ENCODE data around the gene TIGD4. TPM values are rescaled to one million over a fixed set of nuclear protein-coding genes. Genes with fewer than 3 reads are reported as not detected.

TIGD4 gene
- total and polyA plus RNA-seq, 7 donors: 0.25 to 0.83 (median 0.36) TPM; not detected in 2

- intact Hi-C loops (cut with DNase I): loop anchor here (2.0 kb wide), 1 partner anchor 235 kb away; no protein-coding TSS in a partner anchor
- Histone ChIP-seq H3K27ac (no peak overlapping the region), H3K36me3 (no peaks in the 10 kb centered on the region), H3K4me3 (no peak overlapping the region), H3K9me3 (no peaks in the 10 kb centered on the region), H3K27me3 (no peaks in the 10 kb centered on the region), H3K4me1 (no peaks in the 10 kb centered on the region)
- 85 to 90% methylated on average over 5 of the region's 5 CpGs for WGBS, 2 donors
- no peak for TF ChIP-seq EP300 (IDR thresholded peaks at IDR 0.05)
- TF ChIP-seq, protein P1, sequence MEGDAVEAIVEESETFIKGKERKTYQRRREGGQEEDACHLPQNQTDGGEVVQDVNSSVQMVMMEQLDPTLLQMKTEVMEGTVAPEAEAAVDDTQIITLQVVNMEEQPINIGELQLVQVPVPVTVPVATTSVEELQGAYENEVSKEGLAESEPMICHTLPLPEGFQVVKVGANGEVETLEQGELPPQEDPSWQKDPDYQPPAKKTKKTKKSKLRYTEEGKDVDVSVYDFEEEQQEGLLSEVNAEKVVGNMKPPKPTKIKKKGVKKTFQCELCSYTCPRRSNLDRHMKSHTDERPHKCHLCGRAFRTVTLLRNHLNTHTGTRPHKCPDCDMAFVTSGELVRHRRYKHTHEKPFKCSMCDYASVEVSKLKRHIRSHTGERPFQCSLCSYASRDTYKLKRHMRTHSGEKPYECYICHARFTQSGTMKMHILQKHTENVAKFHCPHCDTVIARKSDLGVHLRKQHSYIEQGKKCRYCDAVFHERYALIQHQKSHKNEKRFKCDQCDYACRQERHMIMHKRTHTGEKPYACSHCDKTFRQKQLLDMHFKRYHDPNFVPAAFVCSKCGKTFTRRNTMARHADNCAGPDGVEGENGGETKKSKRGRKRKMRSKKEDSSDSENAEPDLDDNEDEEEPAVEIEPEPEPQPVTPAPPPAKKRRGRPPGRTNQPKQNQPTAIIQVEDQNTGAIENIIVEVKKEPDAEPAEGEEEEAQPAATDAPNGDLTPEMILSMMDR (IDR thresholded peaks at IDR 0.05): no peak
- TF ChIP-seq POLR2A (IDR thresholded peaks at IDR 0.05): no peak
- TF ChIP-seq POLR2AphosphoS5 (IDR thresholded peaks at IDR 0.05): no peak
- no peak for DNase-seq
Measured at GRCh38 chr4:152734015-152734698, 45.4 kb downstream of the TIGD4 start.

- WGBS, 2 donors: 95 to 96% methylated on average over 2 of the region's 2 CpGs
- intact Hi-C loops (cut with DNase I): no loop called here
- Histone ChIP-seq H3K4me1 (no peaks in the 10 kb centered on the region), H3K36me3 (no peaks in the 10 kb centered on the region), H3K4me3 (no peak overlapping the region), H3K9me3 (no peaks in the 10 kb centered on the region), H3K27me3 (no peaks in the 10 kb centered on the region), H3K27ac (no peak overlapping the region)
- TF ChIP-seq POLR2AphosphoS5 (IDR thresholded peaks at IDR 0.05) (no peak), EP300 (IDR thresholded peaks at IDR 0.05) (no peak), POLR2A (IDR thresholded peaks at IDR 0.05) (no peak)
- TF ChIP-seq, protein P1 (IDR thresholded peaks at IDR 0.05): no peak
- no peak for DNase-seq
Measured at GRCh38 chr4:152731997-152732396, 47.5 kb downstream of the TIGD4 start.

DNA sequence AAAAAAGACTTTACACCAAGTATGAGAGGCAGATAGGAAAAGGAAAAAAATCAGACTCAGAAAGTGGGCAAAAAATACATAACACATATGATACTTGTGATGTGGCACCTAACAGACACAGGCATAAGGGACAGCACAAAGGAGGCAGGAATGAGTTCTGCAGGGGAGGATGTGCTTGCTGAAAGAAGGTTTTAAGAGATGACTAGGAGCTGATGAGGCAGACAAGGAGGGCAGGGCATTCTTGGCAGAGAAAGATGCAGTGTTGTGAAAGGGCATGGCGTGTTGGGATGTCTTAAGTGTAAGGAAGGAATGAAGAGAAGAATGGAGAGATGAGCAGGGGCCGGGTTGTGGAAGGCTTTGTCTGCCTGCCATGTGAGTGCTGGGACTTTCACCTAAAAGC is 50.1 kb downstream of the TIGD4 start:
- H3K27ac ChIP-seq: no peak overlapping the region
- intact Hi-C loops (cut with DNase I): no loop called here
- WGBS, 2 donors: 38 to 40% methylated on average over 2 of the region's 2 CpGs
- H3K36me3 ChIP-seq: no peaks in the 10 kb centered on the region
- no peaks in the 10 kb centered on the region for H3K9me3 ChIP-seq
- no peak overlapping the region for H3K4me3 ChIP-seq
- TF ChIP-seq POLR2A (IDR thresholded peaks at IDR 0.05) (no peak), EP300 (IDR thresholded peaks at IDR 0.05) (no peak), POLR2AphosphoS5 (IDR thresholded peaks at IDR 0.05) (no peak)
- TF ChIP-seq, protein P1 (IDR thresholded peaks at IDR 0.05): no peak
- no peaks in the 10 kb centered on the region for H3K4me1 ChIP-seq
- H3K27me3 ChIP-seq: no peaks in the 10 kb centered on the region
- DNase-seq: no peak

DNA sequence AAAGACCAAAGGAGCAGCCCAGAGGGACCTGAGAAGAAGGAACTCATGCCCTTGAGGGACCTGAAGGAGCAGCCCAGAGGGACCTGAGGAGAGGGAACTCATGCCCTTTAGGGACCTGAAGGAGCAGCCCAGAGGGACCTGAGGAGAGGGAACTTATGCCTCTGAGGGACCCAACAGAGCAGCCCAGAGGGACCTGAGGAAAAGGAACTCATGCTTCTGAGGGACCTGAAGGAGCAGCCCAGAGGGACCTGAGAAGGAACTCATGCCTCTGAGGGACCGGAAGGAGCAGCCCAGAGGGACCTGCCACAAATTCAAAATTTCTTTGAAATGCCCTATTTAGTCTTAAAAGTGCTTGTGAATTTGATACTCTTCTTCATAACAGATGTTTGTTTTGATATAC is 51.2 kb downstream of the TIGD4 start:
- Histone ChIP-seq H3K27me3 (no peaks in the 10 kb centered on the region), H3K27ac (no peak overlapping the region), H3K36me3 (no peaks in the 10 kb centered on the region), H3K9me3 (no peaks in the 10 kb centered on the region), H3K4me1 (no peaks in the 10 kb centered on the region), H3K4me3 (no peak overlapping the region)
- 72 to 97% methylated on average over 1 of the region's 1 CpG for WGBS, 2 donors
- TF ChIP-seq, protein P1 (IDR thresholded peaks at IDR 0.05): no peak
- TF ChIP-seq POLR2AphosphoS5 (IDR thresholded peaks at IDR 0.05): no peak
- TF ChIP-seq POLR2A (IDR thresholded peaks at IDR 0.05): no peak
- TF ChIP-seq EP300 (IDR thresholded peaks at IDR 0.05): no peak
- intact Hi-C loops (cut with DNase I): no loop called here
- DNase-seq: no peak

GRCh38 chr4:152727784-152728183 is 51.7 kb downstream of the TIGD4 start:
- H3K4me3 ChIP-seq: no peak overlapping the region
- H3K27ac ChIP-seq: no peak overlapping the region
- DNase-seq: no peak
- intact Hi-C loops (cut with DNase I): no loop called here
- H3K36me3 ChIP-seq: no peaks in the 10 kb centered on the region
- no peaks in the 10 kb centered on the region for H3K9me3 ChIP-seq
- H3K27me3 ChIP-seq: no peaks in the 10 kb centered on the region
- WGBS, 2 donors: 52 to 74% methylated on average over 1 of the region's 1 CpG
- TF ChIP-seq POLR2AphosphoS5 (IDR thresholded peaks at IDR 0.05): no peak
- no peak for TF ChIP-seq EP300 (IDR thresholded peaks at IDR 0.05)
- TF ChIP-seq POLR2A (IDR thresholded peaks at IDR 0.05): no peak
- TF ChIP-seq, protein P1 (IDR thresholded peaks at IDR 0.05): no peak
- H3K4me1 ChIP-seq: no peaks in the 10 kb centered on the region
